Skeletal muscle tissue (tissue), 4 donors: ENCODE measurements around the gene CCDC88B. TPM values are rescaled to one million over a fixed set of nuclear protein-coding genes. Genes with fewer than 3 reads are reported as not detected.

Source experiments
- H3K27ac ChIP-seq: one replicate; pipeline ENCODE4 v1.7.0; 2013; ENCODE audit warnings: mild to moderate bottlenecking, low read depth, low read length, inconsistent platforms
- H3K27me3 ChIP-seq, 3 donors: one replicate each; pipeline ENCODE4 v1.7.0; 2013; ENCODE audit warnings: low read length in 3 of 3; ENCODE audit not compliant: control insufficient read depth in 3 of 3, insufficient read depth in 3 of 3
- H3K36me3 ChIP-seq, 3 donors: one replicate each; pipeline ENCODE4 v1.7.0; 2013; ENCODE audit warnings: low read length in 3 of 3; ENCODE audit not compliant: control insufficient read depth in 3 of 3, insufficient read depth in 3 of 3
- H3K4me1 ChIP-seq, 3 donors: one replicate each; pipeline ENCODE4 v1.7.0; 2013; ENCODE audit warnings: low read length in 3 of 3, mild to moderate bottlenecking in 3 of 3; ENCODE audit not compliant: control insufficient read depth in 3 of 3, insufficient read depth in 3 of 3
- H3K4me3 ChIP-seq, 3 donors: one replicate each; pipeline ENCODE4 v1.7.0; 2013; ENCODE audit warnings: low read length in 3 of 3
- H3K9ac ChIP-seq, 3 donors: one replicate each; pipeline ENCODE4 v1.7.0; 2013; ENCODE audit warnings: low read length in 3 of 3, mild to moderate bottlenecking in 3 of 3, moderate library complexity in 2 of 3, low read depth in 1 of 3
- H3K9me3 ChIP-seq, 3 donors: one replicate each; pipeline ENCODE4 v1.7.0; 2013; ENCODE audit warnings: low read length in 3 of 3; ENCODE audit not compliant: control insufficient read depth in 3 of 3
- total RNA-seq: library from RNA; depleted of rRNA; stranded (reverse); fragments of >200 nt; gene quantifications from one replicate; pipeline ENCODE4 v1.2.3, GENCODE V29; 2014
- donor health status: Osteomylitis.

CCDC88B gene
- 2.6 TPM for total RNA-seq

- Histone ChIP-seq H3K9me3 (no peaks in the 10 kb centered on the region), H3K36me3 (no peaks in the 10 kb centered on the region), H3K27me3 (no peaks in the 10 kb centered on the region), H3K27ac (no peak within 1 kb of the TSS), H3K9ac (no peak within 1 kb of the TSS), H3K4me3 (no peak within 1 kb of the TSS), H3K4me1 (peaks cover 6 to 11% (median 7%) of the 10 kb centered on the region in 3 donors)
These were observed at the start of gene CCDC88B for GRCh38 chr11:64339754-64340408. Gene CCDC88B (plus strand): TSS chr11:64340204. CDS start chr11:64340267, 63 bp downstream.

- Histone ChIP-seq H3K36me3 (no peaks in the 10 kb centered on the region), H3K4me3 (no peak overlapping the region), H3K27me3 (peaks cover 40 to 47% (median 45%) of the 10 kb centered on the region in 3 donors), H3K9ac (no peak overlapping the region), H3K27ac (no peak overlapping the region), H3K4me1 (peaks cover 18 to 25% (median 19%) of the 10 kb centered on the region in 3 donors), H3K9me3 (no peaks in the 10 kb centered on the region)
These were observed 49.4 kb upstream of the CCDC88B start for GRCh38 chr11:64290352-64291261.

GRCh38 chr11:64291262-64291751, 48.7 kb upstream of the CCDC88B start, which contains the start of gene KCNK4:
Gene KCNK4 (plus strand): TSS chr11:64291302. CDS start chr11:64293019, 1,717 bp downstream.
- Histone ChIP-seq H3K27ac (no peak within 1 kb of the TSS), H3K9ac (peak within 1 kb of the TSS in 1 of 3 donors; percentile 25), H3K9me3 (no peaks in the 10 kb centered on the region), H3K27me3 (peaks cover 47 to 54% (median 52%) of the 10 kb centered on the region in 3 donors), H3K4me1 (peaks cover 13 to 20% (median 14%) of the 10 kb centered on the region in 3 donors), H3K36me3 (no peaks in the 10 kb centered on the region), H3K4me3 (peak within 1 kb of the TSS in 2 of 3 donors; percentile 29 to 36)

GRCh38 chr11:64291752-64292459, 48.1 kb upstream of the CCDC88B start:
- peaks cover 53 to 60% (median 58%) of the 10 kb centered on the region in 3 donors for H3K27me3 ChIP-seq
- peak overlapping the region in 1 of 3 donors; percentile 25 for H3K9ac ChIP-seq
- H3K9me3 ChIP-seq, result no peaks in the 10 kb centered on the region
- no peaks in the 10 kb centered on the region for H3K36me3 ChIP-seq
- peak overlapping the region in 2 of 3 donors; percentile 29 to 36 for H3K4me3 ChIP-seq
- H3K27ac ChIP-seq, result no peak overlapping the region
- peaks cover 7 to 14% (median 8%) of the 10 kb centered on the region in 3 donors for H3K4me1 ChIP-seq

GRCh38 chr11:64292460-64293254, 47.3 kb upstream of the CCDC88B start:
- Histone ChIP-seq H3K27me3 (peaks cover 61 to 68% (median 66%) of the 10 kb centered on the region in 3 donors), H3K9me3 (no peaks in the 10 kb centered on the region), H3K4me3 (peak overlapping the region in 2 of 3 donors; percentile 13 to 36), H3K9ac (peak overlapping the region in 1 of 3 donors; percentile 16), H3K4me1 (peaks cover 4 to 6% (median 6%) of the 10 kb centered on the region in 3 donors), H3K36me3 (no peaks in the 10 kb centered on the region), H3K27ac (no peak overlapping the region)

GRCh38 chr11:64294774-64295173, 45.2 kb upstream of the CCDC88B start:
- Histone ChIP-seq H3K4me3 (no peak overlapping the region), H3K9me3 (no peaks in the 10 kb centered on the region), H3K27me3 (peaks cover 82 to 87% (median 86%) of the 10 kb centered on the region in 3 donors), H3K4me1 (peaks cover 12 to 14% (median 14%) of the 10 kb centered on the region in 3 donors), H3K9ac (no peak overlapping the region), H3K36me3 (no peaks in the 10 kb centered on the region), H3K27ac (no peak overlapping the region)

GRCh38 chr11:64295760-64296159, 44.2 kb upstream of the CCDC88B start:
- peaks cover 86 to 91% (median 90%) of the 10 kb centered on the region in 3 donors for H3K27me3 ChIP-seq

GRCh38 chr11:64296236-64296635, 43.8 kb upstream of the CCDC88B start:
- H3K9me3 ChIP-seq, result no peaks in the 10 kb centered on the region
- H3K27ac ChIP-seq, result no peak overlapping the region
- no peaks in the 10 kb centered on the region for H3K36me3 ChIP-seq
- no peak overlapping the region for H3K4me3 ChIP-seq
- no peak overlapping the region for H3K9ac ChIP-seq
- peaks cover 83 to 88% (median 88%) of the 10 kb centered on the region in 3 donors for H3K27me3 ChIP-seq
- H3K4me1 ChIP-seq, result peaks cover 24 to 26% (median 26%) of the 10 kb centered on the region in 3 donors

More at GRCh38 chr11:64295760-64296159, 44.2 kb upstream of the CCDC88B start:
- Histone ChIP-seq H3K9ac (no peak overlapping the region), H3K27ac (no peak overlapping the region), H3K9me3 (no peaks in the 10 kb centered on the region), H3K36me3 (no peaks in the 10 kb centered on the region), H3K4me1 (peaks cover 21 to 24% (median 24%) of the 10 kb centered on the region in 3 donors), H3K4me3 (no peak overlapping the region)
